WERI-Rb-1 (cell line): ENCODE results near the gene SLC17A7.
"Not testable (repeated sequence)": the region's sequence is repeated elsewhere in the genome, so short reads cannot be mapped to it uniquely, and the experiment has no call there.

ENCODE experiments used
- DNase-seq: peaks from one replicate; pipeline ENCODE4 v3.0.0-alpha.2; 2020
- H3K27ac ChIP-seq: fragments of 250-450 bp; sonication (Bioruptor Pico); 2 replicates; pipeline ENCODE4 v1.5.1; 2020; ENCODE audit warnings: mild to moderate bottlenecking, moderate library complexity
- H3K27me3 ChIP-seq: fragments of 250-450 bp; sonication (Bioruptor Pico); 2 replicates; pipeline ENCODE4 v1.5.1; 2021; ENCODE audit warnings: mild to moderate bottlenecking, low read depth, moderate library complexity; ENCODE audit not compliant: insufficient read depth, severe bottlenecking
- H3K36me3 ChIP-seq: fragments of 250-450 bp; sonication (Bioruptor Pico); 2 replicates; pipeline ENCODE4 v1.5.1; 2020; ENCODE audit warnings: mild to moderate bottlenecking, moderate library complexity
- H3K4me3 ChIP-seq: 2 replicates; pipeline ENCODE4 v1.5.1; 2011; ENCODE audit warnings: low read depth, mild to moderate bottlenecking, control low read depth, low read length
- H3K9me3 ChIP-seq: fragments of 250-450 bp; sonication (Bioruptor Pico); 2 replicates; pipeline ENCODE4 v1.5.1; 2021; ENCODE audit warnings: mild to moderate bottlenecking, moderate library complexity; ENCODE audit not compliant: severe bottlenecking
- CTCF ChIP-seq: IDR thresholded peaks from 2 replicates; pipeline ENCODE4 v1.5.1; 2011; ENCODE audit warnings: low read depth, mild to moderate bottlenecking, control low read depth, inconsistent platforms, low read length

Gene SLC17A7

GRCh38 chr19:49463960-49464740 is 22.8 kb upstream of the SLC17A7 start:
- Histone ChIP-seq H3K9me3 (no peaks in the 10 kb centered on the region), H3K27ac (no peak overlapping the region), H3K36me3 (peaks cover 19% of the 10 kb centered on the region), H3K27me3 (no peaks in the 10 kb centered on the region), H3K4me3 (no peak overlapping the region)
- DNase-seq: no peak
- no peak for TF ChIP-seq CTCF

- Histone ChIP-seq H3K4me3 (no peak overlapping the region), H3K27ac (no peak overlapping the region), H3K9me3 (no peaks in the 10 kb centered on the region), H3K27me3 (no peaks in the 10 kb centered on the region), H3K36me3 (peaks cover 15% of the 10 kb centered on the region)
- TF ChIP-seq CTCF: no peak
- no peak for DNase-seq
Measured at GRCh38 chr19:49462492-49462891, 21.2 kb upstream of the SLC17A7 start.

GRCh38 chr19:49461656-49462055 is 20.3 kb upstream of the SLC17A7 start:
- H3K4me3 ChIP-seq: no peak overlapping the region
- DNase-seq: no peak
- H3K9me3 ChIP-seq: no peaks in the 10 kb centered on the region
- H3K27me3 ChIP-seq: no peaks in the 10 kb centered on the region
- no peak overlapping the region for H3K27ac ChIP-seq
- H3K36me3 ChIP-seq: peaks cover 15% of the 10 kb centered on the region
- no peak for TF ChIP-seq CTCF

GRCh38 chr19:49461130-49461529 is 19.8 kb upstream of the SLC17A7 start:
- peaks cover 15% of the 10 kb centered on the region for H3K36me3 ChIP-seq
- H3K9me3 ChIP-seq, DNase-seq, H3K27ac ChIP-seq, H3K27me3 ChIP-seq, H3K4me3 ChIP-seq: not testable (repeated sequence)

- no peaks in the 10 kb centered on the region for H3K27me3 ChIP-seq
- no peak for DNase-seq
- no peak overlapping the region for H3K4me3 ChIP-seq
- H3K36me3 ChIP-seq: peaks cover 11% of the 10 kb centered on the region
- H3K27ac ChIP-seq: no peak overlapping the region
- H3K9me3 ChIP-seq: no peaks in the 10 kb centered on the region
- TF ChIP-seq CTCF: no peak
Measured at GRCh38 chr19:49459388-49459787, 18.1 kb upstream of the SLC17A7 start.

- no peak overlapping the region for H3K27ac ChIP-seq
- H3K4me3 ChIP-seq: no peak overlapping the region
- H3K9me3 ChIP-seq: no peaks in the 10 kb centered on the region
- no peaks in the 10 kb centered on the region for H3K27me3 ChIP-seq
- no peak for DNase-seq
- TF ChIP-seq CTCF: no peak
- peaks cover 11% of the 10 kb centered on the region for H3K36me3 ChIP-seq
Measured at GRCh38 chr19:49458567-49458903, 17.2 kb upstream of the SLC17A7 start.
